CD4-positive, alpha-beta T cell treated with Interleukin-1 beta for 1 hour (primary cell): ENCODE measurements around the gene TMEM63A.
"Not testable (repeated sequence)": the region's sequence is repeated elsewhere in the genome, so short reads cannot be mapped to it uniquely, and the experiment has no call there.

ENCODE experiments used
- DNase-seq, 2 donors: peaks; one replicate each; pipeline ENCODE4 v3.0.0-alpha.2; 2020 to 2022

Gene TMEM63A

DNA sequence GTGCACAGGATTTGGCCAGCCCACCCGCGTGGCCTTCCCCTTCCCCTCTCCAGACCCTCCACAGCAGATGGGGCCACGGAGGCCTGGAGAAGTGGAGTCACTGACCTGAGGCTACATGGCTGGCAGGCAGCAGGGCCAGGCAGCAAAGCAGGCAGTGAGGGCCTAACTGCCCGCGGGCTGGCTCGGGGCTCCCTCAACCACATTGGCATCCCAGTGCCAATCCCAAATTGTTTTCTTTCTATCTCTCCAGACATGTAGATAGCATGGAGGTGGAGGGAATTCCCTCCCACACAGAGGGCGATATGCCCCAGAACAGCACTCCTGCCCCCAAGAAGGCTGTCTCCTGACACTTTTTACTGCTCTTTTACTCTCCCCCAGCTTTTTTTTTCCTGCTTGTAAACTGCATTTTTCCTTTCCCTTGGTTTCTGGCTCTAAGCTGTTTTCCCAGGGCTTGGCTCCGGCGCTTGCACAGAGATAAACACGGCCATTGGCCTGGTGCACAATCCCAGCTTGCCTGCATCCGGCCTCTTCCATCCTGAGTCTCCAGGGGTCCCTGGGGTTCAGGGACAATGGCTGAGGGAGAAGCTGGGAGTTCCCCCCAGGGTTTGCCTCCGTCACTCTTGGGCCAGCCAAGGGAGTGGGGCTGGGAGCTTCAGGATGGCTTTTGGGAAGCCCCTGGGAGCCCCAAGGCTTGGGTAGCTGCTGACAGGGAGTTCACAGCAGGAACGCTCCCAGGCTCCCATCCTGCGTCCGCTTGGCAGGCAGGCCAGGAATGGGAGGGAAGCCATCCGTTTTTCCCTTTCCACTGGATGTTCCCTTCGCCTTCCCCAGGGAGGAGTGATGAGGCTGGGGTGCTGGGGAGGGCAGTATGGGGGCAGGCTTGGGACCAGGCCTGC, 65.3 kb downstream of the TMEM63A start:
- DNase-seq: no peak

DNA sequence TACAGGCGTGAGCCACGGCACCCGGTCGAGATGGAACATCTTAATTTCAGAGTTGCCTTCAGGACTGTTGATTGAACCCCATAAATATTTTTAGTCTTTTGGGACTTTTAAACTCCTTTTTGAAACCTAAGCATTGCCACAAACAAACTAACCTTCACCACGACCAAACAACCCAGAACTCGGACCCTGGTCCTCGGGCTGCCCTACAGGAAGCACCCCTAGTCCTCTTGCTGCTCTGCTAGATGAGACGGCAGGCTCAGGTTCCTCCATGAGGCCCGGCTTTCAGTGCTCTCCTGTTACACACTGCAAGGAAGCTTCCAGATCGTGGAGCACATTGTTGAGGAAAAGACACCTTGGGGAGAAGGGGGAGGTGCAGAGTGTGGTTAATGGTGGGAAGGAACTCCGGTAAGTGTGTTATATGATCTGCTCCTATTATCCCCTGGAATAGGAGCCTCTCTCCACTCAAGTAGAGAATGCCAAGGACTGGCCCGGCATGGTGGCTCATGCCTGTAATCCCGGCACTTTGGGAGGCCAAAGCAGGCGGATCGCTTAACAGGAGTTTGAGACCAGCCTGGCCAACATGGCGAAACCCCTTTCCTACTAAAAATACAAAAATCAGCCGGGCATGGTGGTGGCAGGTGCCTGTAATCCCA, 66.5 kb downstream of the TMEM63A start:
- no peak for DNase-seq

DNA sequence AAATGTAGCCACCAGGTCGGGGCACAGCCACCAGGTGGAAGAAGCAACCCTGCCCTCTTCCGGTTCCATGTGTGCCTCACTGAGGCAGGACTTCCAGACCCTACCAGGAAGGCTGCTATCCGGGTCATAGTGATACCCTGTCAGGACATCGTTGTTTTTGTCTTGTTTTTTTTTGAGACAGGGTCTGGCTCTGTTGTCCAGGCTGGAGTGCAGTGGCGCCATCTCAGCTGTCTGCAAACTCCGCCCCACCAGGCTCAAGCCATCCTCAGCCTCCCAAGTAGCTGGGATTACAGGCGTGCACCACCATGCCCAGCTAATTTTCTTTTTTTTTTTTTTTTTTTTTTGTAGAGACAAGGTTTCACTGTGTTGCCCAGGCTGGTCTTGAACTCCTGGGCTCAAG, 67.1 kb downstream of the TMEM63A start:
- DNase-seq: not testable (repeated sequence)

DNA sequence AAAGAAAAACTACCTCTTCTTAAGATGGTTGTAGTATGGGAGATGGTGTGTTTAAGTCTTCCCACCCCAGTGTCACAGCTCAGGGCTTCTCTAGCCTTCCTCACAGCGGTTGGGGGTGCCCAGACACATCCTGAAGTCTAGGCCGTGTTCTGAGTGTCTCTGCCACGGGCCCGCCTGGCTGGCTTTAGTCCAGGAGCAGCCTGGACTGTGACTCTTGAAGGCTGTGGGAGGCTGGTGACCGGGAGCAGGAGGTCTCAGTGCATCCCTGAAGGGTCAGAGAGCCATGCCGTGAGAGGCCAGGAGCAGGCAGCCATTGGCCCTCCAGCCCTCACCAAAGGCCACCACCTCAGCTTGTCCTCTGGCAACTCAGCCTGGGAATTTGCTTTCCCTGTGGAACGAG, 67.8 kb downstream of the TMEM63A start:
- DNase-seq: no peak

DNA sequence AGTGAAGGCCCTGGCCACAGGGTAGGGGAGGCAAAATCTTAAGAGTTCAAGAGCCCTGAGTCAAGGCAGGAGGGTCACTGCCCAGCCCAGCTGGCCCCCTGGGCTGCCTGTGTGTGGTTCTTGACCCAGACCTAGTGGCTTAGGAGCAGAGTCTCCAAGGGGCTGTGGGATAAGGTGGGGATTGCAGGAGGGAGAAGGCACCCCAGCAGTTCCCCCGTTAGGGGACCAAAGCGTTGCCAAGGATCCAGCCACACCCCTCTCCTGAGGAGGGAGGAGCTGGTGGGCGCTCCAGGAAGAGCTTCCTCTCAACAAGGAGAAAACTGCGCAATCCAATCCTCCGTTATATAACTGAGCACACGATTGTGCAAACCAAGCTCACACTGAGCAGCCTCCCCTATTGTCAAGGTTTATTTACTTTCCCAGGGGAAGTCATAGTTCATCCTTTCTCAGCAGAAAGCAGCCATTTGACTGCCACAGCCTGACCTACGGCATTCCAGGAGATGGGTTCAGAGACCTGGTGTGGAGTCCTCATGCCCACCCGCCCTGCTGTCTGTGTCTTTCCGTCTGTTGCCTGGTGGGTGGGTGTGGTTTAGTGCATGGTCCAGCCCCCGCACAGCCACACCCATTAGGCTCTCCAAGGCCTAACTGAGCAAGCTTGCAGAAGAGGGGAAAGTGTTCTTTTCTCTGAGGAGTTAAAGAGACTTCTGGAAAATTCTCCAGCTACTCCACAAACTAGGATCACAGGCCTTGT, 68.8 kb downstream of the TMEM63A start:
- peak in 1 of 2 donors; percentile 11 for DNase-seq

DNA sequence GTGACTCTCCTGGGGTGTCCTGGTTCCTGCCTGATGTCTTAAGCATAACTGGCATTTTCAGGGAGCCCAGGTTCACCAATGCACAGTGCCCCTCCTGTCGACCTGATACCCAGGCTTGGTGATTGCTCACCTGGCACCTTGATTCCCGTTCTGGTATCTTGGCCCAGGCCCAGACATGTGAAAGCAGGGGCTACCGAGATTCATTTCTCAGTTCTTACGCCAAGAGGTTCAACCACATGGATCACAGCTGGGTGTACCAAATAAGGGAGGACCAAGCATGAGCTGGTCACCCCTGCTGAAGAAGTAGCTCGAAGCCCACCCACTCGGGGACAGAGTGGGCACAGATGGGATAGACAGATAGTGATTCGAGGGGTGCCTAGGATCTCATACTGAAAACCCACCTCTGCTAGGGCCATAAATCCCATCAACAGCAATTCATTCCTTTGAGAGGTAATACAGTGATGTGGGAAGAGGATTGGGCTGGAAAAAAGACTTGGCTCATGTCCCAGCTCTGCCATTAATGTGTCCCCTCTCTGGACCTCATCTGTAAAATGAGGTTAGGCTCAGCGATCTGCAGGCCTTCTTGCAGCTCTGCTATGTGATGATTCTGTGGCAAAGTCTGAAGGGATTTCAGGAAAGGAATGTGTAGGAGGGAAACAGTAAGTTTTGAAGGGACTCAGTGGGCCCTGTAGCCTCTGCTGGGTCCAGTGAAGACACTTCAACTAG, 69.5 kb downstream of the TMEM63A start:
- DNase-seq: no peak

DNA sequence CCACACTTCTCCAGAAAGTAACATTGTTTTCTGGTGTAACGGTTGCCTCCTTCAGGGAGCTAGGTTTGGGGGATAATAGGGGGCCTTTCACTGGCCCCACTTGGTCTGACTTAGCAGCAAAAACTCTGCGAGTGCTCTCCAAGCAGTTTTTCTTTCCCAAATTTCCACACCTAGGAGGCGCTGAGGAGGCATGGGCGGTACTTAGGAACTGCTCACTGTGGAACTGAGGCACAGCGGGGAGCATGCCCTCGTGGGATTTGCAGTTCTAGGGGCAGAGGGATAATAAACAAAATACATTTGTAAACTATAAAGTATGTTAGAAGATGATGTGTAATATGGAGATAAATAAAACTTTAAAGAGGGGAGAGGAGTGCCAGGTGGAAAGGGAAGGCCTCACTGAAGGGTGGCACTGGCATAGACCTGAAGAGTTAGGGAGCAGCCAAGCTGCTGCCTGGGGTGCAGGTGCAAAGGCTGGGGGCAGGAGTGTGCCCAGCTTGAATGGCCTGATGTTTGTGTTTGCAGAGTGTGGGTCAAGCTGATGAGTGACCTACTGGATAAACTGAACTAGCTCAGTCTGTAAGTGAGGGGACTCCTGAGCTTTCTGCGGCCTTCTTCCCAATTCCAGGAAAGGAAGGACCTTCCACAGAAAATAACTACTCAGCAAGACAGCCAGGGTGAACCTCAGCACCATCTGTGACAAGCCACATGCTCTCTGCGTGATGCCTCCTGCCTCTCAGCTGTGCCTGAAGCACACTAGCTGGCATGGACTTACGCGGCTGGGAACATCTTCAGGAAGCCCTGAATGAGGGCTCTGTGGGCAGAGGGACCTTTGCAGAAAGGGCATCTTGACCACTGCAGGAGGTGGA, 70.3 kb downstream of the TMEM63A start:
- DNase-seq: no peak

DNA sequence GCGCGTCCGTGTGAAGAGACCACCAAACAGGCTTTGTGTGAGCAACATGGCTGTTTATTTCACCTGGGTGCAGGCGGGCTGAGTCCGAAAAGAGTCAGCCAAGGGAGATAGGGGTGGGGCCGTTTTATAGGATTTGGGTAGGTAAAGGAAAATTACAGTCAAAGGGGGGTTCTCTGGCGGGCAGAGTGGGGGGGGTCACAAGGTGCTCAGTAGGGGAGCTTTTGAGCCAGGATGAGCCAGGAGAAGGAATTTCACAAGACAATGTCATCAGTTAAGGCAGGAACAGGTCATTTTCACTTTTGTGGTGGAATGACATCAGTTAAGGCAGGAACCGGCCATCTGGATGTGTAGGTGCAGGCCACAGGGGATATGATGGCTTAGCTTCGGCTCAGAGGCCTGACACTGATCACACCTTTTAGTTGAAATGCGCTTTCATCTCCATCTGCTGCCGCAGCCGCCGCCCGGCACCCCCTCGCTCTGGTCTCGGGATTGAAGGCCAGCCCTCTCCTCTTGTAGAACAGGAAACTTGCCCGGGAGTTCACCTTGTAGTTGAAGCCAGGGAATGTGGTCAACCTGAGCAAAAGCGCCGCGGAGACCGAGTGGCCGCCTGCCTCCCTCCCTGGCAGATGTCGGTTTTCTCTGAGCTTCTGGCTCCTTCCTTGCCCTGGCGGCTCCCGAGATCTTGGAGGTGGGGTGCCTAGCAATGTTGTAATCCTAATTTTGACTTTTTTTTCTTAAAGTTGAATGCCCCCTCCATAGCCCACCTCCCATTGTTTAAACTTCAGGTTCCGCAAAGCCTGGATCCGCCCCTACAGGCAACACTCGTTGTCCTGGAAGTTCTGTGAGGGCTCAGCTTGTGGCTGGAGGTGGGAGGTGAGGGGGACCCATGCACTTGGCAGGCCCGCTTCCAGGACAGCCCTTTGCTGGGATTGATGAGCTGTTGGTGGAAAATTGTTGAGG, 71.3 kb downstream of the TMEM63A start:
- not testable (repeated sequence) for DNase-seq

DNA sequence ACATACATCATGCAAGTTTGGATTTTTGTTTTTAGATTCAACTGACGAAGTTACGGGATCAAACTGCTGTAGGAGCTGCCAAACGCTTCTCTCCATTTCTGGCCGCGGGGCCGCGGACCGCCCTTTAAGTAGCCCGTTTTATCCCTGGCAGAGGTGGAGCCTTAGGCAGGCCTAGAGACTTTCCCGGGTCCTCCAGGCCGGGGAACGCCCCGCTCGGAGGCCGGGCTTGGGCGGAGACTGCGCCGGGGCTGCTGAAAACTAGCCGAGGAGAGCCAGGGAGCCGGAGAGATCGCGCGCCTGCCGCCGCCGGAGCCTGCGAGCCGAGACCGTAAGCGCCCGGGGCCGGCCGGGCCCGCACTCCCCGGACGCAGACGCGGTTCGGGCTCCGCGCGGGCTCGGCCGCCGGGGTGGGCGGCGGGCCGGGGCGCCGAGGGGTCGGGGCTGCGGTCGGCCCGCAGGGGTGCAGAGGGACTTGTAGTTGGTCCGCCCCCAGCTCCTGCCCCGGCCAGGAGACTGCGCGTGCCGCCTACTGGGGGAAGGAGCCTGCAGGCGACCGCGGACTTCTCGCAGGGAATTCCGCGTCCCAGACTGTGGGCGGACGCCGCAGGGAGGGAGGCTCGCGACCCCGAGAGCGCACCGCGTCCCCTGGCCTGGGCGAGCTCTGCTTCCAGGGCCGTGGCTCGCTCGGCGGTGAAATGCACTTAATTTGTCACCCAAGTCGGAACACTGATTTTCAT, 72.2 kb downstream of the TMEM63A start, which contains the start of gene EPHX1:
EPHX1 (plus strand) TSS at position 283 of the 737 bp plus-strand sequence. CDS start 18,606 bp downstream, outside the sequence.
- DNase-seq: peak; percentile 54 to 57

DNA sequence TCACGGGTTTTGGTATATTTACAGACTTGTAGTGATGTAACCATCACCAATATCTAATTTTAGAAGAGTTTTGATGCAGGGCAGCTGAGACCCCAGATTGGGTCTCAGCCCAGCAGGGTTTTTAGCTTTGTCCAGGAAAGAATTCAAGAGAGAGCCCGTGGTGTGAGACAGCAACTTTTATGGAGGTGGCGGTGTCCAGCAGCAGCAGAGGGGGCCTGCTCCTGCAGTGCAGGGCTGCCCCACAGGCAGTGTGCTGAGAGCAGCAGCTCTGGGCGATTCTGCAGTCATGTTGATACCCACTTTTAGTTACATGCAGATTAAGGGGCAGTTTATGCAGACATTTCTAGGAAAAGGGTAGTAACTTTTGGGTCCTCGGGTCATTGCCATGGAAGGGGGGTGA, 74.0 kb downstream of the TMEM63A start:
- DNase-seq: no peak

DNA sequence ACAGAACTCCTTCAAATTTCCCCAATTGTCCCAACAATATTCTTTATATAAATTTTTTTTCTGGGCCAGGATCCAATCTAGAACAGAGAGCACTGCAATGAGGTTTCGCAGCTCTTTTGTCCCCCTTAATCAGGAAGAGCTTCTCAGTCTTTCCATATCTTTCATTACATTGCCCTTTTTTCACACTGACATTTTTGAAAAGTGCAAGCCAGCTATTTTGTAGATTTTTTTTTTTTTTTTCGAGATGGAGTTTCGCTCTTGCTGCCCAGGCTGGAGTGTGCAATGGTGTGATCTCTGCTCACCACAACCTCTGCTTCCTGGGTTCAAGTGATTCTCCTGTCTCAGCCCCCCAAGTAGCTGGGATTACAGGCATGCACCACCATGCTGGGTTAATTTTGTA, 75.4 kb downstream of the TMEM63A start:
- not testable (repeated sequence) for DNase-seq

DNA sequence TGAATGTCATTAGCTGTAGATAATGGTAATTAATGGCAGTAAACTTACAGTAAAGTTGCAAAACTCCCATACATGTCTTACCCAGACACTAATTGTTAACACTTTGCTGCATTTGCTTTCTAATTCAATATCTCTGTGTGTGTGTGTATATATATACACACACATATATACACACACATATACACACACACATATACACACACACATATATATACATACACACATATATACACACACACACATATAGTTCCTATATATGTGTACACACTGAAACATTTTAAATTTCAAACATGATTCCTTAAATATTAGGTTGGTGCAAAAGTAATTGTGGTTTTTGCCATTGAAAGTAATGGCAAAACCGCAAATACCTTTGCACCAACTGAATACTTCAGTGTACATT, 75.9 kb downstream of the TMEM63A start:
- DNase-seq: no peak

DNA sequence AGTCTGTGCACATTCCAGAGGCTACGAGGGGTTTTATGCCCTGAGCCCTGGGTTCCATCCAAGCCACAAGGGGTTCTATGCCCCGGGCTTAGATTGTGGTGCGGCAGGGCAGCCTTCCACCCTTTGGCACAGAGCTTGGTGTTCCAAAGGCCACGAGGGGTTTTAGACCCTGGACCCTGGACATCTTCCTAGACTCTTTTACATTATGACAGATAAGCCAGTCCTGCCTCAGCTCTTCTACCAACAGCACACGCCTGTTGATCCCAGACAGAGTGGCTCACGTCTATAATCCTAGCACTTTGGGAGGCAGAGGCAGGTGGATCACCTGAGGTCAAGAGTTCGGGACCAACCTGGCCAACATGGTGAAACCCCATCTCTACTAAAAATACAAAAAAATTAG, 81.0 kb downstream of the TMEM63A start:
- not testable (repeated sequence) for DNase-seq

DNA sequence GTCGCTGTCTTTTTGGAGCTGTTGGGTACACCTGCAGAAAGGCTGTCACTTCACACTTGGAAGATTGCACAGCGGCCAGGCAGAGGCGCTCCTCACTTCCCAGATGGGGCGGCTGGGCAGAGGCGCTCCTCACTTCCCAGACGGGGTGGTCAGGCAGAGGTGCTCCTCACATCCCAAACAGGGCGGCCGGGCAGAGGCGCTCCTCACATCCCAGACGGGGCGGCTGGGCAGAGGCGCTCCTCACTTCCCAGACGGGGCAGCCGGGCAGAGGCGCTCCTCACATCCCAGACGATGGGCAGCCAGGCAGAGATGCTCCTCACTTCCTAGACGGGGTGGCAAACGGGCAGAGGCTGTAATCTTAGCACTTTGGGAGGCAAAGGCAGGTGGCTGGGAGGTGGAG, 86.1 kb downstream of the TMEM63A start:
- DNase-seq: not testable (repeated sequence)
